ENCODE data around the gene PEAK3. TPM values are rescaled to one million over a fixed set of nuclear protein-coding genes. Genes with fewer than 3 reads are reported as not detected.

PEAK3 gene
- total RNA-seq, 1 donor from 2014 or later: not detected

DNA sequence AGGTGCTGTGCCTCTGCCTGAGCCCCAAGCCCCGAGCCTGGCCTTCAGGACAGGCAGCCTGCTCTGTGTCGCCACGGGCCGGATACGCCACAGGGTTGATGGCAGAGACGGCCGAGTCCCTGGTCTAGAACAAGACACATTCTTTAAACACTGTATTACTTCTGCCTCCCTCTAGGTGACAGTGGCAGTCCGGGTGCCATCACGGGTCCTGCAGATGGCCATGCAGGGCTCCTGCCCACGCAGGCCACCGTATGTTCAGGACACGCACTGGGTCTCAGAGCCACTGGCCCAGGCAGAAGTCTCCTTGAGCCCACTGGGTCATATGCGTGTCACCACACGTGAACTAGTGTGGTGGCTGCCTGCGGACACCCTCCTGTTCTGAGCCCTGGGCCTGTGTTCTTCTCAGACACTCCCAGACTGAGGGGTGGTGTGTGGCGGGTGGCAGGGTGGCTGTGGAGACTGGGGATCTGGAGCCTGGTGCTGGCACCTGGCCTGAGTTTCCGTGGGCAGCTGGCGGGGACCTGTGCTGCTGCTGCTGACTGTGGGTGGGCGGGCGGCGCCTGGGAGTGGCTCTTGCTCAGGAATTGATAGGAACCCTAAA is 50.3 kb downstream of the PEAK3 start:
- no peak for DNase-seq (ENCODE audit: low spot score in 2 of 2, unreplicated experiment in 2 of 2)
- TF ChIP-seq, protein P1, sequence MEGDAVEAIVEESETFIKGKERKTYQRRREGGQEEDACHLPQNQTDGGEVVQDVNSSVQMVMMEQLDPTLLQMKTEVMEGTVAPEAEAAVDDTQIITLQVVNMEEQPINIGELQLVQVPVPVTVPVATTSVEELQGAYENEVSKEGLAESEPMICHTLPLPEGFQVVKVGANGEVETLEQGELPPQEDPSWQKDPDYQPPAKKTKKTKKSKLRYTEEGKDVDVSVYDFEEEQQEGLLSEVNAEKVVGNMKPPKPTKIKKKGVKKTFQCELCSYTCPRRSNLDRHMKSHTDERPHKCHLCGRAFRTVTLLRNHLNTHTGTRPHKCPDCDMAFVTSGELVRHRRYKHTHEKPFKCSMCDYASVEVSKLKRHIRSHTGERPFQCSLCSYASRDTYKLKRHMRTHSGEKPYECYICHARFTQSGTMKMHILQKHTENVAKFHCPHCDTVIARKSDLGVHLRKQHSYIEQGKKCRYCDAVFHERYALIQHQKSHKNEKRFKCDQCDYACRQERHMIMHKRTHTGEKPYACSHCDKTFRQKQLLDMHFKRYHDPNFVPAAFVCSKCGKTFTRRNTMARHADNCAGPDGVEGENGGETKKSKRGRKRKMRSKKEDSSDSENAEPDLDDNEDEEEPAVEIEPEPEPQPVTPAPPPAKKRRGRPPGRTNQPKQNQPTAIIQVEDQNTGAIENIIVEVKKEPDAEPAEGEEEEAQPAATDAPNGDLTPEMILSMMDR (IDR thresholded peaks at IDR 0.05; ENCODE audit: unreplicated experiment): no peak
- Mint-ChIP-seq H3K27ac (peak overlapping the region; percentile 59), H3K27me3 (ENCODE audit: low read depth) (no peaks in the 10 kb centered on the region), H3K4me3 (no peak overlapping the region), H3K4me1 (peaks cover 8% of the 10 kb centered on the region), H3K9me3 (no peaks in the 10 kb centered on the region), H3K36me3 (peaks cover 10% of the 10 kb centered on the region)

DNA sequence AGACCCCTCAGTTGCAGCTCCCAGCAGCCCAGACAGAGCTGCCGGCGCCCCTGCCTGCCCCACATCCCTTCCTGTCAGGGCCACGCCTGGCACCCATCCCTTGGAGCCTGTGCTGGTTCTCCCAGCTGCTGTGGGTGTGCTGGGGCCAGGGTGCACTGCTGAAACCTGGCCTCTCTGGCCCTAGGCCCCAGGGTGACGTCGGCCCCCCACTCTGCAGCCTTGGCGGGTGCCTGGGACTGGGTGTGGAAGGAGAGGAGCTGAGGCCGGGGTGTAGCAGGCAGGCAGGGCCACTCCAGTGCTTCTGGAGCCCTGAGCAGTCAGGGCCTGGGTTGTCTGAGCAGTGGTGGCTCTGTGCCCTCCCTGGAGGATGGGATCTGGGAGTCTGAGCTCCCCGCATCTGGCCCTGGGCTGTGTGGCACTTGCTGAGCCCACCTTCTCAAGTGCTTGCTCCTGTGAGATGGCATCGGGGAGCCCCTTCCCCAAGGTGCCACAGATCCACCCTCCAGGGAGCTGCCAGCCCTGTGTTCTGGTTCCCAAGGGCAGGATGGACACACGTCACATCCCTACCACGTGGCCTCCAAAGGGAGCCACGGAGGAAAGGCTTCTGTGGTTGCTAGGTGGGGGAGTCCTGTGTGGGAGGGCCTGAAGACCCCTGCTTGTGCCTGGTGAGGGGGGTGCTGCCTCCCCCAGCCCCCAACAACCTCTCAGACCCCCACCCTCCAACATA is 51.0 kb downstream of the PEAK3 start:
- peaks cover 10% of the 10 kb centered on the region for H3K36me3 Mint-ChIP-seq
- H3K27me3 Mint-ChIP-seq (ENCODE audit: low read depth): no peaks in the 10 kb centered on the region
- peaks cover 6% of the 10 kb centered on the region for H3K4me1 Mint-ChIP-seq
- no peaks in the 10 kb centered on the region for H3K9me3 Mint-ChIP-seq
- H3K27ac Mint-ChIP-seq: peak overlapping the region; percentile 59
- no peak for DNase-seq (ENCODE audit: low spot score in 2 of 2, unreplicated experiment in 2 of 2)
- no peak overlapping the region for H3K4me3 Mint-ChIP-seq
- TF ChIP-seq, protein P1 (IDR thresholded peaks at IDR 0.05; ENCODE audit: unreplicated experiment): no peak

DNA sequence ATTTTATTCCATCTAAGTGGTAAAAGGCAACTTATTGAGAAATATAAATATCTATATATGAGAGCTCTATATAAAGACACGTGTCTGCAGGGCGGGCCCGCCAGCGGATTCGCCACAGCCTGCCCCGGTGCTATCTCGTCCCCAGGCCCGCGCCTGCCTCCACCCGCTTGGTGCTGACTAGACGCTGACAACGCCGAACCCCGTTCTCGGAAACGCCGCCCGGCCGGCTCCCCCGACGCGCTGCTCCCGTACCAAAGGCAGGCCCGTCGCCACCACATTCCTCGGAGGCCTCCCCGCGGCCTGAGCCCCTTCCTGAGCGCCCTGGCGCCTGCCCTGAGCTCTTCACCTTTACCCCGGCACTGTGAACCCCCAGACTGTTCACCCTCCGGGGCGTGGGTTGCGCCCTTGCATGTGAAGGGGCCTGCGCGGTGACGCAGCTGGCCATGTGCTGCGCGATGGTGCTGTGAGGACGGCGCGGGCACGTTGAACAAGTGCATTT is 51.9 kb downstream of the PEAK3 start:
- H3K4me1 Mint-ChIP-seq: peaks cover 3% of the 10 kb centered on the region
- H3K27ac Mint-ChIP-seq: no peak overlapping the region
- H3K36me3 Mint-ChIP-seq: peaks cover 10% of the 10 kb centered on the region
- H3K27me3 Mint-ChIP-seq (ENCODE audit: low read depth): no peaks in the 10 kb centered on the region
- no peak for DNase-seq (ENCODE audit: low spot score in 2 of 2, unreplicated experiment in 2 of 2)
- H3K4me3 Mint-ChIP-seq: no peak overlapping the region
- H3K9me3 Mint-ChIP-seq: no peaks in the 10 kb centered on the region
- TF ChIP-seq, protein P1 (IDR thresholded peaks at IDR 0.05; ENCODE audit: unreplicated experiment): no peak

DNA sequence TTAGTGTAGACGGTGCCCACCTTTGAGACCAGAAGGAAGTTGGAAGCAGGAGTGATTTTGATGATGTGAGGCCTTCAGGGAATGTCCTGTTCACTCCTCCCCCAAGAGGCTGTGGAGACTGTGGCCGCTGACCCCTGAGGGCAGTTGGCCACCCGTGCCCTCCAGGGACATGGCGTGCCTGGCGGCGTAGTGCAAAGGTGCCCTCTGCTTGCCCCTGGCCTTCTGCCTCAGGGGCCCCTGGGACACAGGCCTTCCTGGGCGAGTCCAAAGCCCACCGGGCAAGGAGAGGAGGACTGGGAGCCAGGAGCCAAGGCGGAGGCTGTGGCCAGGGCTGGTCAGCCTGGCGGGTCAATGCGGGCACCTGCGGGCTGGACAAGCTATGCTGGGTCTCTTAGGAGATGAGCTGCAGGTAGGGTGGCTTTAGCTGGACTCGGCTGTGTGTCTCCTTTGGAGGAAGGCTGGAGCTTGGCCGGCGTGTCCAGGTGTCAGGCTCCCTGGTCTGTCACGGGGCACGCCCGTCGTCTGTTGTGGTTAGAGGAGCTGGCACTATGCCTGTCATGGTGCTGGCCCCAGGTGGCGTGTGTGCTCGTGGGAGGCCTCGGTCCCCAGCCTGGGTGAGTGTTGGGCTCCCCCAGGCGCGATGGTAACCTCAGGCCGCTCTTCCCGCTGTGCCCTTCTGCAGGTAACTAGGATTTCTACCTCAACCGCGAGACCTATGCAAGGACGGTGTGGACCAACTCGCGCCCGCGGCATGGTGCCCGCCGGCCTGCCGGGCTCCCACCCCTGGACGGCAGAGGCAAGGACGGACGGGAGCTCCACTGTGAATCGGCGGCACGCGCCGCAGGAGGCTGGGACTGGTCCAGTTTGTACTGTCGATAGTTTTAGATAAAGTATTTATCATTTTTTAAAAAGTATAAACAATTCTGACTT is 52.6 kb downstream of the PEAK3 start:
- Mint-ChIP-seq H3K27me3 (ENCODE audit: low read depth) (no peaks in the 10 kb centered on the region), H3K4me3 (no peak overlapping the region), H3K36me3 (peaks cover 13% of the 10 kb centered on the region), H3K27ac (no peak overlapping the region), H3K9me3 (no peaks in the 10 kb centered on the region), H3K4me1 (no peaks in the 10 kb centered on the region)
- DNase-seq (ENCODE audit: low spot score in 2 of 2, unreplicated experiment in 2 of 2): no peak
- TF ChIP-seq, protein P1 (IDR thresholded peaks at IDR 0.05; ENCODE audit: unreplicated experiment): no peak

DNA sequence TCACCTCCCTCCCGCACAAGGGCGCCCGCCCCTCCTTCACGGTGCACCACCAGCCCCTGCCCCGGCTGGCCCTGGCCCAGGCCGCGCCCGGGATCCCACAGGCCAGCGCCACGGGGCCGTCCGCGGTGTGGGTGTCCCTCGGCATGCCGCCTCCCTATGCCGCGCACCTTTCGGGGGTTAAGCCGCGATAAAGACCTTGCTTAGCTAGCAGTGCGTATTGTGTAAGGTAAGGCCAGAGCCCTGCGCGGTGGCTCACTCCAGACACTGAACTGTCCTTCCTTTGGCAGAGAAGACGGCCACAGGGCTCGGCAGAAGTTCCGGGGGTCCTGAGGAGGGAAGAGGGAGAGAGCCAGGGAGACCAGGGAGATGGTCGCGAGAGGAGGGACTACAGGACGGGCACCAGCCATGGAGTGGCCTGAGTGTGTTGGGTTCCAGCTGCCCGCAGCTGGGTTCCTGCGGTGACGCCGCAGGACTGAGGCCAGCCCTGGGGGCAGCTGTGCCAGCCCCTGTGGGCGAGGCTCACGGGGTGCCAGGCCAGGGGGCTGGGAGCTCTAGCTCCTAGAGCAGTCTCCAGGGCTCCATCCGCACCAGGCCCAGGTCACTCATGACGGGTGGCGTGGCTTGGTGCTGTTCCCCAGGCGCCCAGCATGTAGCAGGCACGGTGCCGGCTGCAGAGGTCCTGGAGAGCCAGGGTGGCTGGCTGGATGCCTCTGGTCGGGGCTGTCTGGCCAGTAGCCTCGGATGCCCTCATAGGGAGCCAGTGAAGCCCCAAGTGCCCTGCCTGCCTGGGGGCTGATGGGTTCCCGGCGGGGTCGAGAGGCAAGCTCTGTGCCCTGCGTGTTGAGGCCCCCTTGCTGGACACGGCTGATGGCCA is 53.6 kb downstream of the PEAK3 start:
- H3K4me3 Mint-ChIP-seq: no peak overlapping the region
- TF ChIP-seq, protein P1 (IDR thresholded peaks at IDR 0.05; ENCODE audit: unreplicated experiment): no peak
- no peak overlapping the region for H3K27ac Mint-ChIP-seq
- peaks cover 14% of the 10 kb centered on the region for H3K36me3 Mint-ChIP-seq
- no peaks in the 10 kb centered on the region for H3K9me3 Mint-ChIP-seq
- H3K27me3 Mint-ChIP-seq (ENCODE audit: low read depth): no peaks in the 10 kb centered on the region
- no peaks in the 10 kb centered on the region for H3K4me1 Mint-ChIP-seq
- no peak for DNase-seq (ENCODE audit: low spot score in 2 of 2, unreplicated experiment in 2 of 2)

Data from mesothelial cell of epicardium (in vitro differentiated cells).